Upper lobe of left lung (tissue), 4 donors: ENCODE data around the gene SURF4.

ENCODE experiments used
- CTCF ChIP-seq, 6 experiments: fragments of 450-650 bp in 4 of 6; fragments of 200-600 bp in 2 of 6; sonication (generic) in 2 of 6; IDR thresholded peaks; one replicate each; pipeline ENCODE4 v1.5.1; 2016 to 2019; ENCODE audit warnings: antibody characterized with exemption in 6 of 6
- EP300 ChIP-seq, 4 donors: sonication (generic); formaldehyde crosslinking; IDR thresholded peaks; one replicate each; pipeline ENCODE4 v1.5.1; 2017; ENCODE audit warnings: antibody characterized with exemption in 4 of 4, control low read depth in 2 of 4
- POLR2A ChIP-seq, 4 donors: fragments of 450-650 bp; IDR thresholded peaks; one replicate each; pipeline ENCODE4 v1.5.1; 2016 to 2017; ENCODE audit warnings: antibody characterized with exemption in 4 of 4, mild to moderate bottlenecking in 2 of 4
- POLR2AphosphoS5 ChIP-seq, 2 donors: sonication (generic); formaldehyde crosslinking; IDR thresholded peaks; one replicate each; pipeline ENCODE4 v1.5.1; 2017; ENCODE audit warnings: antibody characterized with exemption in 2 of 2

GRCh38 chr9:133402689-133403088 lies 26.8 kb upstream of the SURF4 start:
- TF ChIP-seq CTCF (IDR thresholded peaks at IDR 0.05) = no peak
- no peak for TF ChIP-seq POLR2A (IDR thresholded peaks at IDR 0.05)
- TF ChIP-seq POLR2AphosphoS5 (IDR thresholded peaks at IDR 0.05) = no peak
- no peak for TF ChIP-seq EP300 (IDR thresholded peaks at IDR 0.05)
